ENCODE data around the gene QRFP.

The QRFP gene

DNA sequence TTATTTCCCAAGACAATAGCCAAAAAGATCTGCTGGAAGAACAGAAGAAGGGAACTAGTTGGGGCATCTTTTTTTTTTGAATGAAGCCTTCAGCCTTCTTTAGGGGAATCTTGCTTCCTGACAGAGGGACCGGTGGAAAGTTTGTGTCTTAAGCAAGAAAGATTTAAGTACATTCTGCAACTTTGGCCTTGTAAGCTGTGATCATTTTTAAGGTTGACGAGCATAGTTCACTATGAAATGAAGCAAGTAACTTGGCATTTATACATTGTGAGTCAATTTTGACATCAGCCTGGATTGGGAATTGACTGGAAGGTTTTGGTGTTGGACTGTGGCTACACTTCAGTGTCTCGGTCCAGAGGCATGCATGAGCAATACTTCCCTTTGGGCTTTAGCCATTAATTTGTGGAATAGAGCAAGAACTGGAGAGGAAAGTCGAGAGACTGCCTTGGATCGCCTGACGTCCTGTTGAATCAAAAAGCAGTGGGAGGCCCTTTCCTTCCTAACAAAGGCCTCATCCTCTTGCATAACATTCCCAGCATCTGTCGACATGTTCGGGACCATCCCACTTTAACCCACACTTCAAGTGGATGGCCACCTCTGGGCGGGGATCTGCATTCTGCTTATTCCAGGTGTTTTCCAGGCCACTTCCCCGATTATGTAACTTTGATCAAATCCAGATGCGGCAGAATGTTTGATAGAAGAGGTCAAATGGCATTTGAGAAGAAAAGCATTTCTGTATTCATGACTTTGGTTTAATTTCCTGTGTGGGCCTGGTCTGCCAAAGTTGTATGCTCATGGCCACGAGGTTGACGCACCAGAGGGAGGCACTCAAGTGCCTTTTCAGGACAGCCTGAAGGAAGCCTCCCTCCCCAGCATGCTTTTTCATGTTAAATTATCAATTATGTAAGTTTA is 49.0 kb downstream of the QRFP start:
- DNase-seq = no peak

DNA sequence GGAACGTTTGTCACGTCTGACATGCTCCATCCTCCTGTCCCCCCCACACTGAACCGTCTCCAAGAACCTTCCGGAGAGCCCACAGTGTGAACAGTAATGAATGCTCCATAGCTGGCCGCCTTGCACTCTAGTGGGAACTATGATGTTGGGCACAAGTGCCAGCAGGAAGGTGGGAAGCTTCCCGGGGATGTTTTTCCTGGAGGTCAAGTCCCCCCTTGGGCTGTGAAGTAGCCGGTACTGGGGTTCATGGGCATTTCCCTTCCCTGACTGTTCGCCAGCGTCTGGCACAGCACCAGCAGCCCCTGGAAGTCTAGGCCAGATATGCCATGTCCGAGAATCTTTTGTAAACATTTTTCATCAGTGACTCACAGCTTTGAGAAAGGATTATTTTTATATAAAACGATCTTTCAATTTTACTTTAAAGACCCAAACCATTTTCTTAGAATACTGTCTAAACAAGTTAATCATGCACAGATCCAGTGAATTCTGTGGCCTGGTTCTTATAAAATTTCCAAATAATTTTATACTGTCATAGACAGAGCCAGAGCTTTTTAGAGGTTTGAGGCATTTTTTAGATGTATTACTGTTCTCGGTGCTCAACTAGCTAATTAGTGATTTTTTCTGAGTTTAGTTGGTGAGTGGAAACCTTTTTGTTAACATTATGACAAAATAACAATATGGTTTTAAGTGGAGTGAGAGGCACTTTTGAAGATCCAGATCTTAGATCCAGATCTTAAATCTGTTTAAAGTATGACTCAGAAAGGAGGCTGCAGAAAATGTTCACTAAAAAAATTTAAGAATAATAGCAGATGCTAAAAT is 49.9 kb downstream of the QRFP start:
- no peak for DNase-seq

DNA sequence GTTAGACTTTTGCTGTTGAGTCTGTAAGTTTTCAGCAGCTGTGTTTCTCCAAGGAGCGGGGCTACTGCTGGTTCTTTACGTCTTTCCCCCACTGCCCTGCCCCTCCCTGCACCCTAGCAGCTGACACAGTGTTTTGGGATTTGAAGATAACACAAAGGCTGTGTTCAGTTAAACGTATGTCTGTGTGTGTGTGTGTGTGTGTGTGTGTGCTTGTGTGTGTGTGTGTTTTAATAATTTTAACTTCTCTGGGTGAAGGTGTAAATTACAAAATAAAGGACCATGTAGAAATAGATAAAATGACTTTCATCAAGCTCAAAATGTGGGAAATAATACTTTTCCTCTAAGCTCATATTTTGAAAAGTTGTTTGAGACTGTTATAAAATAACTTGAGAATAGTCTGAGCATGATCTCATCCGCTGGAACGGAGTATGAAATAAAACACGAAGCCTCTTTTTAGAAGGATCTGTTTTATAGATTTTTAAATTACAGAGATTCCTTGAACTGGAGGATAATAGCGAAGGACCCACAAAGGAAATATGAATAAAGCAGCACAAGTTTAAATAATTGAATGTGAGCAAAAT is 50.6 kb downstream of the QRFP start:
- no peak for DNase-seq

DNA sequence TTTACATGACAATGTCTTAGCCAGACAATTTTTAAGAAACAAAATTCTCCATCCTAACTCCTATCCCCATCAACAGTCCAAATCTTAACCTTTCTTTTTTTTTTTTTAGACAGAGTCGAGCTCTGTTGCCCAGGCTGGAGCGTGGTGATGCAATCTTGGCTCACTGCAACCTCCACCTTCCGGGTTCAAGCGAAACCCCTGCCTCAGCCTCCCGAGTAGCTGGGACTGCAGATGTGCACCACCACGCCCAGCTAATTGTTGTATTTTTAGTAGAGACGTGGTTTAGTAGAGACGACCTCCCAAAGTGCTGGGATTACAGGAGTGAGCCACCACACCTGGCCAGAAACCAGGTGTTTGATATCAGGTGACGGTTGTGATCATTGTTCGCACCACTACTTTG is 51.4 kb downstream of the QRFP start:
- DNase-seq = no peak

DNA sequence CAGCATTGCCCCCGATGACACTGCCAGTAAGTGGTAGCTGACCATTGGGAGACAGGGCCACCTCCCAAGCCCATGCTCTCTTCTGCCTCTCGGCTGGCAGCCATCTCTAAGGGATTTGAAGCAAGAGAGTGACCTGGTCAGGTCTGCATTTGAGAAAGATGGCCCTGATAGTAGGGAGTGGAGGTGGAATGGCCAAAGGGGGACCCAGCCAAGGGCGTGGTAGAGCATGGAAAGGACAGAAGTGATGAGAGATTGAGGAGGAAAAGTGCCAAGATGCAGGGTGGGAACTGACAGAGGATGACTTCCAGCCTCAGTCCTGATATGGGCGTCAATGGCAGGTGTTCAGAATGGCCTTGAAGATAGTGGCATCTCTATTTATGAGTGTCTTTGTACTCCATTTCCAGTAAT is 52.6 kb downstream of the QRFP start:
- no peak for DNase-seq

DNA sequence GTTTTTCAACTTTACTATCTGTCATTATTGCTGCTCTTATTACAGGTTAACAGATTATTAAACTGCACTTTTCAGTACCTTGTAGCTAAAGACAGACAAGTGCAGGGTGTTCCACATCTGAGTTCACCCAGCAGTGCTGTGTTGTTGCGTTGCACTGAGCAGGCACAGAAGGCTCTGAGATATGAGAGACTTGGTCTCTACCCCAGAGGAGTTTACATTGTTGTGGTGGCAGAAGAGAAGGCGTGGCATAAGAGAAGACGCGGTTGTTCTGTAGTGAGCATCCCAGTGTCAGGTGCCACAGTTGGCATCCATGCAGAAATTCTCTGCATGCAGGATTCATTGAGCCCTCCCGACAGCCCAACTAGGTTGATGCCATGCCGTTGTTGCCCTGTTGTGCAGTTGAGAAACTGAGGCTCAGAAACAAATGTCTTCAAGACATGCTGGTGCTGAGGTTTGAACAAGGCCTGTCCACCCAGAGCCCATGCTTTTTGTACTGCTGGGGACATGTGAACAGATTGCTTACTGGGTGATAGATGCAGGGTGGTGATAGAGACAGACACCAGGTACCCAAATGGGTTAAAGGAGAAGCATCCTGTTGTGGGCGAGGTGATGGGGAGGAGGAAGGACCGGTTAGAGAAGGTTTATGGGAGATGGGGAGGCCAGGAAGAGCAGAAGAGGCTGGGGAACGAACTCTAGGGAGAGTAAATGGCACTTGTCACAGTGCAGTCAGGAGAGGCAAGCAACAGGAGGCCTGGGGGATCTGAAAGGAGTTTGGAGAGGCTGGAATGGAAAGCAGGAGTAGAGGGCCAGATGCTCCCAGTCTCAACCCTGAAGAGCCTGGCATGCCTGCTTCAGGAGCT is 53.3 kb downstream of the QRFP start:
- DNase-seq = no peak

Measured in GDM1 (cell line).